HG03565 (cell line): ENCODE measurements around the gene TTL.
"Not testable (repeated sequence)": the region's sequence is repeated elsewhere in the genome, so short reads cannot be mapped to it uniquely, and the experiment has no call there.

Source experiments
- ATAC-seq: cut with Tn5 transposase; IDR thresholded peaks from one replicate; pipeline ENCODE4 v1.9.1; 2021; ENCODE audit warnings: mild to moderate bottlenecking, moderate library complexity; ENCODE audit not compliant: unreplicated experiment

The TTL gene

DNA sequence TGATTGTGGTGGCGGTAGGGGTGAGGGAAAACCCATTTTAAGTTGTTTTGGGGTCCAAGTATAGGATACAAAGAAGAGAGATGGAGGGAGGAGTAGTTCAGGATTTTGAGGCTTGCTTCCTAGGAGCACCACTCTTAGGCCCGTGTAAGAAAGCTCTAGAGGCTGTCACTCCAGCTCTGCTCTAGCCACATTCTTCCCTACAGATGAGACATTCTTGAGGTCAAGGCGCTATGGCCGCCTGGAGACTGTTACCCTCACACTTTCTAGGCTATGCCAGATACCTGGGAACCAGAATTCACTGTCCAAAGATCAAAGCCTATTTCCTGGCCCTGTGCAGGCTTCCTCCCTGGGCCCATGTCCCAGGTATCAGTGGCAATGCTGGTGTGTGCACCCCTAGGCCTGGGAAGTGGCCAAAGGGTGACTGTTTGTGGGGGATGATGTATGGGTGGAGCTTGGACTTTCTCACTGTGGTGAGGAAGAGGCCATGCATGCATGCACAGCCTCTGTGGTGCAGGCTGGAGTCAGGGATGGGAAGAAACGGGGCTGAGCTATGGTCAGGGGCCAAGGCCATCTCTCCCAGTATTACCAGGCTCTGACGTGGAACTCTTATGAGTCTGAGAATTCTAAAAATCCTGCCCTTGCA is 7.0 kb upstream of the TTL start:
- ATAC-seq, result no peak

DNA sequence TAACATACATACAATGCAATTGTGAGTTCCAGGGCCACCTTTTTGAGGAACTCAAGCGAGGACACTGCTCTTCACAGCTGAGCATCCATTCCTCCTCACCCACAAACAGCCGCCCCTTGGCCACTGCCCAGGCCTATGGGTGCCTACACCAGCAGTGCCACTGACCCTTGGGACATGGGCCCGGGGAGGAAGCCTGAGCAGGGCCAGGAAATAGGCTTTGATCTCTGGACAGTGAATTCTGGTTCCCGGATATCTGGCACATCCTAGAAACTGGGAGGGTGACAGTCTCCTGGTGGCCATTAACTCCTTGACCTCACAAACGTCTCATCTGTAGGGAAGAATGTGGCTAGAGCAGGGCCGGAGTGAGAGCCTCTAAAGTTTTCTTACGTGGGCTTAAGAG is 5.5 kb upstream of the TTL start:
- no peak for ATAC-seq

DNA sequence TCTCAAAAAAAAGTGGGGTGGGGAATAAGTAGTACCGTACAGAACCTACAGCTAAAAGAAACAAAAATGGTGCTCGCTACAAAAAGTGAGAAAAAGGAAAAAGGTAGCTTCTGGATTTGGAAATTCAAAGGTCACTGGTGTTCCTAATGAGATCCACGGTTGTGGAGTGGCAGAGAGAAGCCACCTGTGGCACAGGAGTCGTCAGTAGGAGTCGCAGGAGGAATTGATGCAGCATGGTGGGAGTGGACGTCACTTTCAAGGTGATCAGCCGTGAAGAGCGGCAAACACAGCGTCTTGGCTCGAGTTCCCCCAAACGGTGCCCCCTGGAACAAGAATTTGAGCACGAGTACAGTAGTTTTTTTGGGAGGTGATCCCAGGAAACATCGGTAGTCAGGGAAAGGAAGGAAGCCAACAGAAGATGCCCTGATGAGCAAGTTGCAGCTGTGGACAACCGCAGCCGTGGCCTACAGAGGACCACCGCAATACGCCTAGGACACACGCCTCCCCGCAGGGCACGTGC is 1.4 kb upstream of the TTL start:
- no peak for ATAC-seq

DNA sequence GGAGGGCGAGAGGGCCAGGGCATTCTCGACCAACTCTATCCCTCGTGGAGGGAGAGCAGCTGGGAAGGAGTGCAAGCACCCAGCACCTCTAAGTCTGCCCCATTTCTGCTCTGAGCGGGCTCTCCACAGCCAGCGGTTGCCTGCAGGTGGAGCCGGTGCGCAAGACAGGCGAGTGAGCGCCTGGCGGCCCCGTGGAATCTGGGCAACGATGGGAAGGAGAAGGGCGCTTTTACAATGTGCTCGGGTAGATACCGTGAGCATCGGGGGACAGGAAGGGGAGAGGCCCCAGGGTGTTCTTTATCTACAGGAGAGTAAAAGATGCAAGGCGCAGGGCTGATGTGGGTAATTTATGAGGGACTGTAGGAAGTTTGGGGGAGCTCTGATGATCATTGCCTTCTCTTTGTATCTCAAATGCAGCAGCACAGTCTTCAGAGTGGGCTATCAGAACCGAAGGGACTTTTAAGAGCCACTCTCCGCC is 867 bp upstream of the TTL start:
- ATAC-seq, result peak; percentile 56

DNA sequence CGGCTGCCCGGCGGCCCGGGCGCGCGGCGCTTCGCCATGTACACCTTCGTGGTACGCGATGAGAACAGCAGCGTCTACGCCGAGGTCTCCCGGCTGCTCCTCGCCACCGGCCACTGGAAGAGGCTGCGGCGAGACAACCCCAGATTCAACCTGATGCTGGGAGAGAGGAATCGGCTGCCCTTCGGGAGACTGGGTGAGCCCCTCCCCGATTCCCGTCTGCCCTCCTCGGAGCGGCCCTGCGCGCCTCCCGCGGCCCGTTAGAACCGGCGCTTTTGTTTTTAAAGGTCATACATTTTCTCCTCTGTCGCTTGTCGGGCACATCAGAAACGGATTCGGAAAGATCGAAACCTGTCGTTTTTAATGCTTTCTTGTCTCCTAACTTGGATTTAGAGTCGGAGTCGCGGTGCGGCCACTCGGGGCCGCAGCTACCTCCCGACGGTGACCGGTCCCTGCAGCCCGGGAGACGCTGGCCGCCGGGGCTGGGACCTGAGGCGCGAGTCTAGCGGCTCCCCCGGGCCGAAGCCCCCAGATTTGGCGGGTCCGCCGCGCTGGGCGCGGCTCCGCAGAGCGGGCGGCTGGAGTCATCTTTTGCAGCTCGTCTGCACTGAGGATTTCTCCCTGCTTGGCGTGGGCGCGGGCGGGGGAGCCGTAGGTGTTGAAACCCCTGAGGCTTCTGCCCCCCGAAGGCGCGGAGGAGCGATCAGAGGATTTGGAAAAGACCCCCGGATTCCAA is 519 bp downstream of the TTL start:
- peak; percentile 21 for ATAC-seq

DNA sequence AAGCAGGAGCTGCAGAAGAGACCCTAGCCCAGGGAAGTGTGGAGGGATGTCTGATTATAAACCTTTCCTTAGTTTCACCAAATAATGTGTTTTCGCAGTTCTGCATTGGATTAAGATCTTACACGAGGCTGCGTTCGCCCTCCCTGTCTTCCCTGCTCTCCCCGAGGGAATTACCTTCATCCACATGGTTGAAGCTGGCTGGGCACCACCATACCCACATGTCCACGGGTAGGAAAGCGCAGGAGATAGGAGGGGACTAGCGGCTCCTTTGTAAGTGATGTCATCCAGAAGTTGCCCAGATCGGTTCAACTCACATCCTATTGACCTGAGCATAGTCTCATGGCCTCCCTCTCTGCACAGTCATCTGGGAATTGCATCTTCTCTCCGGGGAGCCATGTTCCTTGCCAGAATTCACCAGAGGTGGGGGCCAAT is 1.1 kb downstream of the TTL start:
- ATAC-seq, result no peak

DNA sequence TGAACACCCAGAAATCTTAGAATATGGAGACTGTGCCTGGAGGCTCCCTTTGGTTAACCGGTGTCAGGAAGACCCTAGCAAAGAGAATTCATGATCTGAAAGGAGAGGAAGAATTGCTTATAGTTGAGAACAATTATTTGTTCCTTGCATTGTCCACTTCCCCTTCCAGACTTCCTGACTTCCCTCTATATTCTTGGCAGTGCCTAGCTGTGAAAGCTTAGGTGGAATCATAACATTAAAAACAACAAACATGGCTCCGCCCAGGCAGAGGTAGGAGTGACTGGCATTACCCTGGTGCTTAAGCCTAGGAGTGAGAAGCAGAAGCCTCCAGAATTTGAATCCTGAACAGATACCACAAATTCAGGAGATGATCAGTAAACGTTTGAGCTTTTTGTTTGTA is 1.9 kb downstream of the TTL start:
- ATAC-seq, result no peak

DNA sequence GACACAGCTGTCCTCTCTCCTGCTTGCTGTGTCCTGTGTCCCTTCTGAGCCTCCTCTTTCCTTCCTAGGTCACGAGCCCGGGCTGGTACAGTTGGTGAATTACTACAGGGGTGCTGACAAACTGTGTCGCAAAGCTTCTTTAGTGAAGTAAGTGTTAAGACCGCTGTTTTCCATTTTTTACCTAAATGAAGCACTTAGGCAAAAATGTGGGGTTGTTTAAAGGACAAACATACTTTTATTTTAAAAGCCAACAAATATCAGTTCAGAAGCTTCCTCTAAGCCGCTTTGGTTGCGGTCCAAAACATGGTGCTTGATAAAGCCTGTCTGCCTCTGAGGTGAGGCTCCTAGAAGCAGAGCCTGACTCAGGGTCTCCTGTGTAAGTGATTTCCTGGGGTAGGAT is 3.9 kb downstream of the TTL start:
- ATAC-seq, result no peak

DNA sequence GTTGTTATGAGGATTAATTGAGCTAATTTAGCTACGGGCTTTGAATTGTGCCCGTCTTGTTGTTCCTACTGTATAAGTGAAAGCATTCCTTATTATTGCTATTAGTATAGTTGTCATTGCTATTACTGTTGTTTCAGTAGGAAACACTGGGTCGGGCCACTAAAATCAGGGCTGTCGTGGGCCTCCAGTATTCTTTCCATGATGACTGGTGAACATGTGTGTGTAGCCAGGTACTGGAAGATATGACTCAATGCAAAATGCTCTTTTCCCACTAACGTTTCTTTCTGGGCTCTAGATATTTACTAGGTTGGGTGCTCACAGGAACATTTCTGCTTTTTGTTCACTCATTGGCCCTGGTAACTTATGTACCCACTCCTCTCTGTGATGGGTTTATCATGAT is 4.9 kb downstream of the TTL start:
- ATAC-seq, result no peak

DNA sequence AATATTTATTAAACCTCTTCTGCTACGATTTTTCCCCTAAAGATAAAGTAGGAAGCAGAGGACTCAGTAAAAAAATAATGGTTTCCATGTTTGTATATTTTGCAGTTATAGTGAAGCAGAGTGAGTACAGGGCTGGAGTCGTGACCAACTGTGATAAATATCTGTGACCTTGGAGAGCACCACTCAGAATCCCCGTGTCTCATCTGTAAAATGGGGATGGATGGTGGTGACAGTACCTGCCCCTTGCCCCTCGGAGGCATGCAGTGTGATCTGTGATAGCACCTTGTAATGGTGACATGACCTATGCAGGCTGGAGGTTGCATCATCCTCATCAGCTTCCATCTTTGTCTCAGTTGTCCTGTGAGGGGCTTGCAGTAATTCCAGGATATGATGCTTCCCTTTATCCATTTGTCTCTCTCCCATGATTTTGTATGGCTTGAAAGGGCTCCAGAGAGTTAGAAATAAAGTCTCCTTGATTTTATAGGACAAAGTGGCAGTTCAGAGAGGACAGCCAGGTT is 5.5 kb downstream of the TTL start:
- no peak for ATAC-seq

DNA sequence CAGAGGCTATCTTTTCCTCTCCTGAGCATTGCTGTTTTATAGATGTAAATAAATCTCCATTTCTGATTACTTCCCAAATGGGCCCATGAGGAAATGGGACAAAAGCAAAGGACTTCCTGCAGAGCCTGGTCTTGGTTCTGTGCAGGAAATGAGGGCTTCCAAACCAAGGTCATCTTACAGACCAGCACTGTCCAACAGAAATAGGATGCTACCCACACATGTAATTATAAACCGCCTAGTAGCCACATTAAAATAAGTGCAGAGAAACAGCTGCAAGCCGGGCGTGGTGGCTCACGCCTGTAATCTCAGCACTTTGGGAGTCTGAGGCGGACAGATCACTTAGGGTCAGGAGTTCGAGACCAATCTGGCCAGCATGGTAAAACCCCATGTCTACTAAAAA is 6.2 kb downstream of the TTL start:
- no peak for ATAC-seq

DNA sequence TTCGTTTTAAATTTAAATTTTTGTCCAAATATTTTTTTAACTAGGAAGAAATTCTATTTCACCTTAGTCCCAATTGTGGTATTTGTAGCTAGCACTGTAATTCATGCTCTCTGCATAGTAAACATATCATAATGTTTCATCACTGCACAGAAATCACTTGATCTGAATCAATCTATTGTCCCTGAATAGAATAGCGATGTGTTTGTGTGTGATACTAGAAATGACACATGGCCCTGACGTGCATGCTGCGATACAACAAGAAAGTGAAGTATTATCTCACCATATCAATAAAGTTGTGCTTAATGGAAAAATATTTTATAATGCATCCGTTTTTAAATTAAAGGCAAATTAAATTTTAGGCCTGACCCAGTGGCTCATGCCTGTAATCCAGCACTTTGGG is 10.0 kb downstream of the TTL start:
- ATAC-seq, result no peak

DNA sequence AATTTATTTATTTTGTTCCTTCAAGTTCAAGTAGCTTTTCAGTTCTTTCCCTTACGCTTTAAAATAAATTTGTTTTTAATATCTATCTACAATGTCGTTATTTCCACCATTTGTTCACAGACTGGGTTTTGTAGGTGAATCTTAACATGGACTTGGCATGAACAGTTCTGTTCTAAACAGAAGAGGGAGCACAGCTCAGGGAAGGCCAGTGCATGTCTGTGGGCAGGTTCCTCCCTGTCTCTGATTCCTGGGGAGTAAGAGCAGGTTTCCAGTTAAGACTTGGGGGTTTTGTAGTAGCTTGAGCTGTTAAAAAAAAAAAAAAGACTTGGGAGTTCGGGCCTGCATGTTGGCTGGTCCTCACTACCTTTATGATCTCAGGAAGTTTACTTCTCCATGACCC is 11.1 kb downstream of the TTL start:
- no peak for ATAC-seq

DNA sequence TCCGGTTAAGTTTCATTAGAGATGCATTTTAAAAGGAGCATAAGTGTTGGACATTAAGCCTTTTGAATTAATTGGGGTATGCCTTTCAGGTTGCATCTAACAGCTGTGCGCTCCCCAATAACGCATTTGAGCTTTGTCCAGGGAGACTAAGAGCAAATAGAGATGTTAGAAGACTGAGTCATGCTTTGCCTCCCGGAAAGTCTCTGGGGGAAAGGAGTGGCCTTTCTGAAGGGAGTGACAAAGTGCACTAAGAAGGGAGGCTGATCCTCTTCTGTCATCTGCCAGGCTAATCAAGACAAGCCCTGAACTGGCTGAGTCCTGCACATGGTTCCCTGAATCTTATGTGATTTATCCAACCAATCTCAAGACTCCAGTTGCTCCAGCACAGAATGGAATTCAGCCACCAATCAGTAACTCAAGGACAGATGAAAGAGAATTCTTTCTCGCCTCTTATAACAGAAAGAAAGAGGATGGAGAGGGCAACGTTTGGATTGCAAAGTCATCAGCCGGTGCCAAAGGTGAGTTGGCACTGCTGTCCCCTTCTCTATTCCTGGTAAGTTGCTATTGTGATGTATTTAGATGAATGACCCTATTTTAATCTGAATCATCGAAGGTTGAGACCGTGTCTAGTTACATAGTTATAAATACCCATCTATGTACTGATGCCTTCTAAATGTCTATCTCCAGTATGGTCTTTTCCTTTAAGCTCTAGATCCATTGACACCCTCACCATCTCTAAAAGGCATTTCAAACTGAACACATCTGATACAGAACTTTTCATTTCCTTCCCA is 12.1 kb downstream of the TTL start:
- no peak for ATAC-seq

DNA sequence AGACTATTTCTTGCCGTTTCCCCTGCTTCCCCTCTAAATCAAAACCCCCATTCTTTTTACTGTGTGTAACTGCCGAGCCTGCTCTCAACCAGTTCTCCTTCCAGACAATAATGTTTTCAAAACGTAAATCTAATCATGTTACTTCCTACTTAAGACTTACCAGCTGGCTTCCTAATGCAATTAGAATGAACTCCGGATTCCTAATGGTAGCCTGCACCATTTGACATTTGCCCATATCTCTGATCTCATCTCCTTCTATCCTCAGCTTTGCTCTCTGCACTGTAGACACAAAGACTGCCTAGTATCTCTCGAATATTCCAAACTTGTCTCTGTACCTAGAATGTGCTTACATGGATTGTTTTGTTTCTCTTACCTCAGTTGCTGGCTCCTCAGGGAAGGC is 12.9 kb downstream of the TTL start:
- no peak for ATAC-seq

DNA sequence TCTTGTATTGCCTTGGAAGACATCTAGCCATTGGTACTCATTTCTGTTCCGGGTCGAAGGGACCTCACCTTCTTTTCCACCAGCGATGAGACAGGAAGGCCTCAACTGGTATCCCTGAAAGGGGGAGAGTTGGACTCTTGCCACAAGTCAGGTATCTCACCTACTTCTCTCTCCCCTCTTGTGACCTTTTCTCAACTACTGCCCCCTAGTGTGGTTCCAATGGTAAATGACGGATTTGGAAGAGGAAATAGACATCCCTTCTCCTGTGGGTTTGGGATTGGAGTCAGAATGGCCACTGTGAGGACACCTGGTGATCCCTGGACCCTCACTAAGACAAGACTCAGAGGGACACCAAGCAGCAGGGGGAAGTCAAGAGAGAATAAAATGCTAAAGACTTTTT is 13.9 kb downstream of the TTL start:
- ATAC-seq, result not testable (repeated sequence)

DNA sequence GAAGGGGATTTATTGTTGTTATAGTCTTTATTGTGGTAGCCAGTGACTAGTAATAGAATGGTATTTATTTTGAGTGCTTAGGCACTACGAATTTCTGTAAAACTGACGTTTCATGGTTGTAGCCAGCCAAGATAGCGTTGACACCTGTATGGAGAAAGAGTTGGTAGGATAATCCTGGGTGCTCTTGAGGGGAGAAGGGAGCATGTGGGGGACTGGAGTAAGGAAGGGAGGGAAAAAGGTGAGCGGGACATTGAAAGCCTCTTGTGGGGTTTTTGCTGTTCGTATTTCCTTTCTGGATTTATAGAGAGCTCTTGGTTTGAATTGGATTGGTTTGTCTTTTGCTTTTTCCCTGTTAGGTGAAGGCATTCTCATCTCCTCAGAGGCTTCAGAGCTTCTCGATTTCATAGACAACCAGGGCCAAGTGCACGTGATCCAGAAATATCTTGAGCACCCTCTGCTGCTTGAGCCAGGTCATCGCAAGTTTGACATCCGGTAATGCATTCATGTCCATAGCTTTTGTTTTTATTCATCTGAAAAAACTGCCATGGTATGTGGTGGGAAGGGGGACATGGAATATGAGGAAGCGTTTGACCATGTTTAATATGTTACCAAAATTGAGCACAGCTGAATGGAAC is 19.0 kb downstream of the TTL start:
- not testable (repeated sequence) for ATAC-seq

DNA sequence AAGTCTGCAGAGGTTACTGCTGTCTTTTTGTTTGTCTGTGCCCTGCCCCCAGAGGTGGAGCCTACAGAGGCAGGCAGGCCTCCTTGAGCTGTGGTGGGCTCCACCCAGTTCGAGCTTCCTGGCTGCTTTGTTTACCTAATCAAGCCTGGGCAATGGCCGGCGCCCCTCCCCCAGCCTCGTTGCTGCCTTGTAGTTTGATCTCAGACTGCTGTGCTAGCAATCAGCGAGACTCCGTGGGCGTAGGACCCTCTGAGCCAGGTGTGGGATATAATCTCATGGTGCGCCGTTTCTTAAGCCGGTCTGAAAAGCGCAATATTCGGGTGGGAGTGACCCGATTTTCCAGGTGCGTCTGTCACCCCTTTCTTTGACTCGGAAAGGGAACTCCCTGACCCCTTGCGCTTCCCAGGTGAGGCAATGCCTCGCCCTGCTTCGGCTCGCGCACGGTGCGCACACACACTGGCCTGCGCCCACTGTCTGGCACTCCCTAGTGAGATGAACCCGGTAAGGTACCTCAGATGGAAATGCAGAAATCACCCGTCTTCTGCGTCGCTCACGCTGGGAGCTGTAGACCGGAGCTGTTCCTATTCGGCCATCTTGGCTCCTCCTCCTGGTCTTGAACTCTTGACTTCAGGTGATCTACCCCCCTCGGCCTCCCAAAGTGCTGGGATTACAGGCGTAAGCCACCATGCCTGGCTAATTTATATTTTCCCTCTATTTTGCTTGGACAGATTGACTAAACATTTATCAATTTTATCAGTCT is 27.5 kb downstream of the TTL start:
- not testable (repeated sequence) for ATAC-seq

DNA sequence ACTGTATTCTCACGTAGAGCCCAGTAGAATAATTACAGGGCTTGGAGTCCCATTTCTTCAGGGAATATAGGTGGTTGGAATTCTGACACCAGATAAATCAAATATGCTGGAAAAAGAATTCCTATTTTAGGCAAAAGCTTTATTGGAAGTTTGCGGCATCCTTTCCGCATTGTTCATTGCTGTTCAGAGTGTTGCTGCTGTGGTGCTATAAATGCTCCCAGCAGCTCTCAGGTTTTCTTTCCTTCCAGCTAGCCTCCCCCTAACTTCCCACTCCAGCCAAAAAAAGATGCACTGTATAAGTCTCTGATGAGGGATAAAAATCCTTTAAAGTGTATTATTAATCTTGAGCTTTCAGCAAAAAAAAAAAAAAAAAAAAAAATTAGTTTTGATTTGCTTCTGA is 34.8 kb downstream of the TTL start:
- ATAC-seq, result no peak

DNA sequence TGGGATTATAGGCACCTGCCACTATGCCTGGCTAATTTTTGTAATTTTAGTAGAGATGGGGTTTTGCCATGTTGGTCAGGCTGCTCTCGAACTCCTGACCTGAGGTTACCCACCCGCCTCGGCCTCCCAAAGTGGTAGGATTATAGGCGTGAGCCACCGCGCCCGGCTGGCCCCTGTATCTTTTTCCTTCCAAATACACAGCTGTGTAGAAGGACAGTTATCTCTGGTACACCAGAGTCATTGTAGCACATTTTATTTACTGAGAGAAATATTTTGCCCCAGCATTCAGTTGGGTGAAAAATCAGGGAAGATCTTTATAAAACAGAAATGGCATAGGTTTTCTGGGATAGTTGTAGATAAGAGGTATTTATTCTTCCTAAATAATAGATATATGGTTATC is 36.9 kb downstream of the TTL start:
- ATAC-seq, result no peak
